Measurements from ENCODE around the gene RPS6KA3. TPM values are rescaled to one million over a fixed set of nuclear protein-coding genes. Genes with fewer than 3 reads are reported as not detected.
A peak's percentile ranks its signal among the peaks of the same experiment; 100 is the strongest.

RPS6KA3 gene
- total and polyA plus RNA-seq, 4 donors: 12.5 to 81.4 (median 39.3) TPM

- 74 to 89% methylated on average over 2 of the region's 2 CpGs for WGBS, 2 donors
- TF ChIP-seq, protein P1, sequence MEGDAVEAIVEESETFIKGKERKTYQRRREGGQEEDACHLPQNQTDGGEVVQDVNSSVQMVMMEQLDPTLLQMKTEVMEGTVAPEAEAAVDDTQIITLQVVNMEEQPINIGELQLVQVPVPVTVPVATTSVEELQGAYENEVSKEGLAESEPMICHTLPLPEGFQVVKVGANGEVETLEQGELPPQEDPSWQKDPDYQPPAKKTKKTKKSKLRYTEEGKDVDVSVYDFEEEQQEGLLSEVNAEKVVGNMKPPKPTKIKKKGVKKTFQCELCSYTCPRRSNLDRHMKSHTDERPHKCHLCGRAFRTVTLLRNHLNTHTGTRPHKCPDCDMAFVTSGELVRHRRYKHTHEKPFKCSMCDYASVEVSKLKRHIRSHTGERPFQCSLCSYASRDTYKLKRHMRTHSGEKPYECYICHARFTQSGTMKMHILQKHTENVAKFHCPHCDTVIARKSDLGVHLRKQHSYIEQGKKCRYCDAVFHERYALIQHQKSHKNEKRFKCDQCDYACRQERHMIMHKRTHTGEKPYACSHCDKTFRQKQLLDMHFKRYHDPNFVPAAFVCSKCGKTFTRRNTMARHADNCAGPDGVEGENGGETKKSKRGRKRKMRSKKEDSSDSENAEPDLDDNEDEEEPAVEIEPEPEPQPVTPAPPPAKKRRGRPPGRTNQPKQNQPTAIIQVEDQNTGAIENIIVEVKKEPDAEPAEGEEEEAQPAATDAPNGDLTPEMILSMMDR (IDR thresholded peaks at IDR 0.05; ENCODE audit: control extremely low read depth, extremely low read depth): no peak
- Histone ChIP-seq H3K36me3 (ENCODE audit: control insufficient read depth in 4 of 4, insufficient read depth in 4 of 4, low read length in 4 of 4) (no peaks in the 10 kb centered on the region), H3K27me3 (ENCODE audit: control insufficient read depth in 3 of 3, insufficient read depth in 3 of 3, low read length in 2 of 3) (peaks cover 0 to 57% (median 18%) of the 10 kb centered on the region in 3 donors), H3K4me3 (no peak overlapping the region), H3K9ac (ENCODE audit: insufficient read depth in 1 of 2, low read length in 2 of 2) (no peak overlapping the region), H3K4me1 (ENCODE audit: control insufficient read depth in 5 of 5, insufficient read depth in 5 of 5, low read length in 5 of 5) (peaks cover 0 to 11% (median 0%) of the 10 kb centered on the region in 5 donors), H3K9me3 (ENCODE audit: control insufficient read depth in 4 of 4, insufficient read depth in 3 of 4, low read length in 3 of 4) (no peaks in the 10 kb centered on the region), H3K27ac (ENCODE audit: low read depth in 1 of 2, low read length in 1 of 2) (no peak overlapping the region)
- DNase-seq (no peak), ATAC-seq (ENCODE audit: insufficient read depth, low FRiP score) (no peak)
Observed at GRCh38 chrX:20224814-20225487, 41.8 kb downstream of the RPS6KA3 start.

GRCh38 chrX:20221902-20222301, 44.8 kb downstream of the RPS6KA3 start:
- TF ChIP-seq, protein P1 (IDR thresholded peaks at IDR 0.05; ENCODE audit: control extremely low read depth, extremely low read depth): no peak
- H3K9me3 ChIP-seq (ENCODE audit: control insufficient read depth in 4 of 4, insufficient read depth in 3 of 4, low read length in 3 of 4): no peaks in the 10 kb centered on the region
- DNase-seq: no peak
- WGBS, 2 donors: 54 to 77% methylated on average over 3 of the region's 3 CpGs
- no peak for ATAC-seq (ENCODE audit: insufficient read depth, low FRiP score)
- H3K27ac ChIP-seq (ENCODE audit: low read depth in 1 of 2, low read length in 1 of 2): no peak overlapping the region
- no peak overlapping the region for H3K9ac ChIP-seq (ENCODE audit: insufficient read depth in 1 of 2, low read length in 2 of 2)
- H3K4me1 ChIP-seq (ENCODE audit: control insufficient read depth in 5 of 5, insufficient read depth in 5 of 5, low read length in 5 of 5): peaks cover 0 to 5% (median 0%) of the 10 kb centered on the region in 5 donors
- no peak overlapping the region for H3K4me3 ChIP-seq
- peaks cover 0 to 58% (median 18%) of the 10 kb centered on the region in 3 donors for H3K27me3 ChIP-seq (ENCODE audit: control insufficient read depth in 3 of 3, insufficient read depth in 3 of 3, low read length in 2 of 3)
- no peaks in the 10 kb centered on the region for H3K36me3 ChIP-seq (ENCODE audit: control insufficient read depth in 4 of 4, insufficient read depth in 4 of 4, low read length in 4 of 4)

DNA sequence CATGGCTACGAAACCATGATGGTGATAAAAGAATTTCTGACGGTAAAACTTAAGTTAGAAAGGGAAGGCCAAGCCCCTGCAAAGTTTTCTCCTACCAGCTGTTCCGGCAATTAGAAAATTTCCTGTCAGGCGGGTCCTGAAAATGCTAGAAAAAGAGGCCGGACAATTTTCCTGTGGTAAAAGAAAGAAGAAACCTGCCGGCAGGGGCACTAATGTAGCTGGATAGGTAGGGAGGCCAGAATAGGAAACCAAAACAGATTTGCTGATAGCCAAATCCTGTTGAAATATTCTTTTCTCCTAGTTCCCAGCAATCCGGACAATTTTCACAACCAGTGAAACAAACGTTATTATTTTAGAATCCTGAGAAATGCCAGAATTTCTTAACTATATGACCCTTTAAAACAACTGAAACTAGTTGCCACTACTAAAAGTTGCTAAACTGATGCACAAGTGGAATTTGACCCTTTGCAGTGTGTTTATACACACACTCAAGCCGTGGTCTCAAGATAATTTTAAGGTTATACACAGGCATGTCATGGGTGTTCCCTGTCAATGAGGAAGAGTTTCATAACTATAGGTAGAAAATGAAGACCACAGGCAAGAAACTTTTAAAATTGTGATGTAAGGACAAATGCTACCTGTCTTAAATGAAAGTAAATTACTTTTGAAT, 47.7 kb downstream of the RPS6KA3 start:
- H3K27me3 ChIP-seq (ENCODE audit: control insufficient read depth in 3 of 3, insufficient read depth in 3 of 3, low read length in 2 of 3): peaks cover 0 to 64% (median 23%) of the 10 kb centered on the region in 3 donors
- H3K9ac ChIP-seq (ENCODE audit: insufficient read depth in 1 of 2, low read length in 2 of 2): no peak overlapping the region
- ATAC-seq (ENCODE audit: insufficient read depth, low FRiP score): no peak
- H3K4me1 ChIP-seq (ENCODE audit: control insufficient read depth in 5 of 5, insufficient read depth in 5 of 5, low read length in 5 of 5): peaks cover 0 to 3% (median 0%) of the 10 kb centered on the region in 5 donors
- DNase-seq: peak; percentile 50 to 68 (median 65)
- no peak overlapping the region for H3K27ac ChIP-seq (ENCODE audit: low read depth in 1 of 2, low read length in 1 of 2)
- H3K4me3 ChIP-seq: no peak overlapping the region
- H3K36me3 ChIP-seq (ENCODE audit: control insufficient read depth in 4 of 4, insufficient read depth in 4 of 4, low read length in 4 of 4): no peaks in the 10 kb centered on the region
- TF ChIP-seq, protein P1 (IDR thresholded peaks at IDR 0.05; ENCODE audit: control extremely low read depth, extremely low read depth): no peak
- 13 to 40% methylated on average over 9 of the region's 9 CpGs for WGBS, 2 donors
- no peaks in the 10 kb centered on the region for H3K9me3 ChIP-seq (ENCODE audit: control insufficient read depth in 4 of 4, insufficient read depth in 3 of 4, low read length in 3 of 4)
